HepG2 (cell line): ENCODE results near the gene ZNF624. TPM values are rescaled to one million over a fixed set of nuclear protein-coding genes. Genes with fewer than 3 reads are reported as not detected.

ENCODE experiments used
- ATAC-seq: fragments of 200-7000 bp; cut with Tn5 transposase; 3 replicates; pipeline ENCODE4 v1.9.1; 2020; ENCODE audit warnings: mild to moderate bottlenecking, moderate library complexity
- BruUV-seq: library from RNA; stranded (reverse); fragments of 400-500 nt; replicated peaks from 2 replicates; lab custom pipeline; 2021; lab: Mats Ljungman, UMichigan
- CTCF ChIA-PET: fragments of 300-600 bp; formaldehyde crosslinking; extraction: SDS; loops from one replicate; lab custom pipeline; 2021; ENCODE audit warnings: low total read pairs, inconsistent platforms, low intra/inter-chr PET ratio; lab: Yijun Ruan, JAX
- POLR2A ChIA-PET: fragments of 350-600 bp; sonication (Branson Sonifier 250); formaldehyde crosslinking; loops from one replicate; lab custom pipeline; 2020; ENCODE audit warnings: antibody characterized with exemption, inconsistent platforms; lab: Yijun Ruan, JAX
- DNase-seq: peaks from one replicate; pipeline ENCODE4 v3.0.0-alpha.2; 2015; ENCODE audit warnings: low spot score
- FAIRE-seq: peaks from 3 replicates; lab custom pipeline; 2011; peaks lifted over from hg19 to GRCh38; lab: Jason Lieb, UNC
- H2AFZ ChIP-seq: one replicate; pipeline ENCODE4 v1.6.1; 2011; ENCODE audit warnings: low read length, inconsistent platforms
- H3K27ac ChIP-seq: fragments of 300-600 bp; 3 replicates; pipeline ENCODE4 v1.8.0; 2011; ENCODE audit warnings: mixed run types, mild to moderate bottlenecking, mixed read lengths, low read length, inconsistent platforms; ENCODE audit not compliant: insufficient read depth; ENCODE audit errors: extremely low read length
- H3K27me3 ChIP-seq, 2 experiments: fragments of 200-600 bp in 1 of 2; 2 replicates in 1 of 2; 3 replicates in 1 of 2; pipeline versions ENCODE4 v1.6.0 to v1.8.0; 2011; ENCODE audit warnings: low read length in 2 of 2, mild to moderate bottlenecking in 2 of 2, moderate library complexity in 2 of 2, inconsistent platforms in 1 of 2; ENCODE audit not compliant: insufficient read depth in 2 of 2, control insufficient read depth in 1 of 2
- H3K36me3 ChIP-seq, 2 experiments: fragments of 200-600 bp in 1 of 2; replicated peaks in 1 of 2; 2 replicates in 1 of 2; 3 replicates in 1 of 2; pipeline versions ENCODE4 v1.5.1 to v1.8.0; 2011; ENCODE audit warnings: low read length in 2 of 2, inconsistent platforms in 1 of 2; ENCODE audit not compliant: insufficient read depth in 2 of 2, control insufficient read depth in 1 of 2
- H3K4me1 ChIP-seq: 2 replicates; pipeline ENCODE4 v1.5.1; 2012; ENCODE audit warnings: low read length, inconsistent platforms; ENCODE audit not compliant: insufficient read depth
- H3K4me2 ChIP-seq: 2 replicates; pipeline ENCODE4 v1.6.0; 2011; ENCODE audit warnings: low read depth, low read length, inconsistent platforms
- H3K4me3 ChIP-seq, 3 experiments: fragments of 200-600 bp in 1 of 3; sonication (generic), shearing (Covaris generic) in 1 of 3; replicated peaks in 1 of 3; 2 replicates each; pipeline ENCODE4 v1.5.1; 2011 to 2016; ENCODE audit warnings: low read length in 3 of 3, inconsistent platforms in 2 of 3, low read depth in 2 of 3, mild to moderate bottlenecking in 2 of 3, control low read depth in 1 of 3, mixed read lengths in 1 of 3; ENCODE audit not compliant: insufficient read depth in 1 of 3
- H3K79me2 ChIP-seq: one replicate; pipeline ENCODE4 v1.6.1; 2011; ENCODE audit warnings: low read length, inconsistent platforms; ENCODE audit not compliant: insufficient read depth
- H3K9ac ChIP-seq: 2 replicates; pipeline ENCODE4 v1.6.0; 2011; ENCODE audit warnings: mild to moderate bottlenecking, low read depth, low read length, inconsistent platforms; ENCODE audit not compliant: insufficient read depth
- H3K9me3 ChIP-seq: 2 replicates; pipeline ENCODE4 v1.5.1; 2012; ENCODE audit warnings: mild to moderate bottlenecking, low read length
- H4K20me1 ChIP-seq: 2 replicates; pipeline ENCODE4 v1.6.0; 2011; ENCODE audit warnings: inconsistent platforms, mild to moderate bottlenecking, low read length, moderate library complexity; ENCODE audit not compliant: insufficient read depth
- CREB1 ChIP-seq, 2 experiments: fragments of 450-650 bp in 1 of 2; IDR thresholded peaks; 2 replicates each; pipeline ENCODE4 v1.6.1; 2016 to 2017; ENCODE audit warnings: control low read depth in 1 of 2, mild to moderate bottlenecking in 1 of 2, missing compliant biosample characterization in 1 of 2, missing genetic modification characterization in 1 of 2
- FOSL1 ChIP-seq: sonication (generic); formaldehyde crosslinking; IDR thresholded peaks from 2 replicates; pipeline ENCODE4 v1.9.0; 2021; ENCODE audit warnings: missing genetic modification reagents, borderline replicate concordance
- HCFC1 ChIP-seq: fragments of 150-350 bp; IDR thresholded peaks from 2 replicates; pipeline ENCODE4 v1.6.1; 2014; ENCODE audit warnings: low read depth, low read length
- MIXL1 ChIP-seq: IDR thresholded peaks from 2 replicates; pipeline ENCODE4 v1.6.1; 2016
- MXD1 ChIP-seq: sonication (generic); formaldehyde crosslinking; IDR thresholded peaks from 2 replicates; pipeline ENCODE4 v1.4.0; 2020; ENCODE audit warnings: mild to moderate bottlenecking, missing genetic modification reagents
- MXD4 ChIP-seq: IDR thresholded peaks from 2 replicates; pipeline ENCODE4 v1.6.1; 2016; ENCODE audit warnings: mild to moderate bottlenecking, missing biosample characterization, missing genetic modification reagents
- MXI1 ChIP-seq: IDR thresholded peaks from 3 replicates; pipeline ENCODE4 v1.6.1; 2012; ENCODE audit warnings: low read depth, low read length, inconsistent platforms, borderline replicate concordance
- NR2F6 ChIP-seq, 2 experiments: IDR thresholded peaks; 2 replicates each; pipeline ENCODE4 v1.6.1; 2016; ENCODE audit warnings: antibody characterized with exemption in 1 of 2, mild to moderate bottlenecking in 1 of 2
- SP140L ChIP-seq: sonication (generic); formaldehyde crosslinking; IDR thresholded peaks from 2 replicates; pipeline ENCODE4 v1.4.0; 2020; ENCODE audit warnings: missing genetic modification reagents, borderline replicate concordance
- ZNF207 ChIP-seq: fragments of 450-650 bp; IDR thresholded peaks from 2 replicates; pipeline ENCODE4 v1.6.1; 2016; ENCODE audit warnings: antibody characterized with exemption, borderline replicate concordance
- ZNF354B ChIP-seq: sonication (generic); formaldehyde crosslinking; IDR thresholded peaks from 2 replicates; pipeline ENCODE4 v1.8.0; 2022; ENCODE audit warnings: mild to moderate bottlenecking, missing genetic modification reagents
- ZNF552 ChIP-seq: sonication (generic); formaldehyde crosslinking; IDR thresholded peaks from 2 replicates; pipeline ENCODE4 v1.9.0; 2022; ENCODE audit warnings: missing genetic modification reagents, mild to moderate bottlenecking, borderline replicate concordance
- ZNF564 ChIP-seq: sonication (generic); formaldehyde crosslinking; IDR thresholded peaks from 2 replicates; pipeline ENCODE4 v1.8.1; 2023; ENCODE audit warnings: mild to moderate bottlenecking, missing genetic modification reagents
- ZNF740 ChIP-seq: sonication (generic); formaldehyde crosslinking; IDR thresholded peaks from 2 replicates; pipeline ENCODE4 v1.4.0; 2020; ENCODE audit warnings: missing genetic modification reagents
- ZNF747 ChIP-seq: sonication (generic); formaldehyde crosslinking; IDR thresholded peaks from 2 replicates; pipeline ENCODE4 v1.8.1; 2023; ENCODE audit warnings: missing genetic modification reagents, mild to moderate bottlenecking, borderline replicate concordance
- WGBS: methylation state at CpG from one replicate; pipeline ENCODE4 v1.1.6; 2017; ENCODE audit warnings: low lambda C conversion rate; 5-methylcytosine and 5-hydroxymethylcytosine counted together
- in situ Hi-C: cut with HindIII; loops from 2 replicates; pipeline ENCODE4 v1.10.0; 2017; ENCODE audit warnings: low pct_unique_long_range_greater_than_20kb; ENCODE audit not compliant: extremely low pct_ligation_motif_present
- intact Hi-C: fragments of 100-400 bp; cut with micrococcal nuclease; formaldehyde crosslinking; loops from one replicate; pipeline ENCODE4 v1.10.0; 2022; ENCODE audit not compliant: unreplicated experiment
- polyA plus RNA-seq, 8 experiments: library from polyadenylated mRNA; depleted of rRNA in 3 of 8; stranded (reverse) in 7 of 8; unstranded in 1 of 8; fragments of >200 nt; fragmentation: Illumina TruSeq in 4 of 8; extraction: Trizol in 4 of 8; gene quantifications; 2 replicates each; pipeline versions ENCODE4 v1.2.1 to v1.2.3, GENCODE V29; 2011 to 2016; ENCODE audit warnings: low read depth in 4 of 8, missing spikeins in 1 of 8, mixed read lengths in 1 of 8; ENCODE audit not compliant: insufficient read depth in 1 of 8
- total RNA-seq, 5 experiments: library from RNA; depleted of rRNA; stranded (reverse); fragments of >200 nt; fragmentation: Illumina TruSeq; extraction: Trizol; gene quantifications; 2 replicates each; pipeline ENCODE4 v1.2.3, GENCODE V29; 2016; ENCODE audit warnings: low read depth in 1 of 5
- TF ChIP-seq, protein P1 (sequence below): sonication (generic); formaldehyde crosslinking; IDR thresholded peaks from 2 replicates; pipeline ENCODE4 v1.4.0; 2020; ENCODE audit warnings: missing genetic modification reagents, borderline replicate concordance

The ZNF624 gene
- total and polyA plus RNA-seq, 2 of the 13 experiments (the other 11 are each of a cell fraction or from before 2014, with no cell fraction given) = 0.75 to 3.5 TPM

- H3K27ac ChIP-seq = no peak overlapping the region
- H4K20me1 ChIP-seq = no peaks in the 10 kb centered on the region
- intact Hi-C loops (no loop called here), in situ Hi-C loops (no loop called here)
- no peak overlapping the region for H2AFZ ChIP-seq
- no peaks in the 10 kb centered on the region for H3K9me3 ChIP-seq
- 57% methylated on average over 7 of the region's 7 CpGs for WGBS
- TF ChIP-seq ZNF564 (CRISPR knock-in tag) (no peak), ZNF747 (0 out of 2 replicates have a peak, but pooled peaks have one; percentile 4)
- no peaks in the 10 kb centered on the region for H3K79me2 ChIP-seq
- peaks cover 16% of the 10 kb centered on the region for H3K4me1 ChIP-seq
- H3K27me3 ChIP-seq = peaks cover 0 to 19% of the 10 kb centered on the region in 2 experiments; a peak in 3 of 5 replicates
- DNase-seq (no peak), ATAC-seq (no peak), FAIRE-seq (no peak)
- POLR2A ChIA-PET = interaction anchor here (1.2 kb wide), 1 partner anchor 48 kb away, joined by 4 read pairs; no protein-coding TSS in a partner anchor
- no peak overlapping the region for H3K9ac ChIP-seq
- CTCF ChIA-PET = interaction anchor here (1.6 to 1.7 kb wide), 2 partner anchors 47 to 106 kb away, joined by 7 to 9 read pairs; partner anchors contain the start of gene CCDC144A
- H3K4me2 ChIP-seq = peak overlapping the region; percentile 95
- H3K36me3 ChIP-seq = no peaks in the 10 kb centered on the region
- no TSS peak for BruUV-seq
- H3K4me3 ChIP-seq = no peak overlapping the region
Measured at GRCh38 chr17:16583781-16584180, 69.9 kb downstream of the ZNF624 start.

DNA sequence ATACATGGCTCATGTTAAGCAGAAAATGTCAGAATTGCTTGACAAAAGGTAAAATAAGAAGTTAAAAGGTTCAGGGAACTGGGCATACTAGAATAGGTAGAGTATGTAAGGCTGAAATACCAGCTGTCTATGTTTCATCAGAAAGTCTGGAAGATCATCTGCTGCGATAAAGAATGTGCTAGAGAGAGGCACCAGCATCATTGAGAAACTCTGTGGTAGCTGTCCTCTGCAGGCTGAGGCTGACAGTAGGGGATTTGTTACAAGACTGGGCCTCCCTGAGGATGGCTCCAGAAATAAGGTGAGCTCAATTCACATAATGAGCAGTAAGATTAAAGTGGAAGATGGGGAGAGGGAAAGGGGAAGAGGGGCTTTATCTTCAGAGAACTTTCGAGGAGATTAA lies 80.2 kb downstream of the ZNF624 start:
- Histone ChIP-seq H3K4me2 (no peak overlapping the region), H3K79me2 (no peaks in the 10 kb centered on the region), H3K4me3 (no peak overlapping the region), H3K9me3 (no peaks in the 10 kb centered on the region), H3K27me3 (peaks cover 0 to 10% of the 10 kb centered on the region in 2 experiments; a peak in 1 of 5 replicates), H3K4me1 (no peaks in the 10 kb centered on the region), H3K27ac (no peak overlapping the region), H3K9ac (no peak overlapping the region), H4K20me1 (no peaks in the 10 kb centered on the region), H3K36me3 (no peaks in the 10 kb centered on the region), H2AFZ (no peak overlapping the region)
- in situ Hi-C loops = no loop called here
- ChIA-PET POLR2A (no interaction called here), CTCF (no interaction called here)
- FAIRE-seq (no peak), DNase-seq (no peak), ATAC-seq (no peak)
- intact Hi-C loops = no loop called here
- BruUV-seq = no TSS peak
- WGBS = 0% methylated on average over 2 of the region's 2 CpGs
- TF ChIP-seq SP140L (no peak), FOSL1 (CRISPR knock-in tag) (no peak), ZNF740 (CRISPR knock-in tag) (no peak), NR2F6 (IDR thresholded peaks at IDR 0.05) (no peak), NR2F6 (CRISPR knock-in tag; IDR thresholded peaks at IDR 0.05) (no peak), ZNF552 (no peak), ZNF207 (no peak), CREB1 (IDR thresholded peaks at IDR 0.05) (no peak), CREB1 (CRISPR knock-in tag; IDR thresholded peaks at IDR 0.05) (no peak), MXI1 (no peak), MXD4 (CRISPR knock-in tag) (no peak), MIXL1 (no peak), HCFC1 (no peak), MXD1 (no peak), ZNF354B (CRISPR knock-in tag) (no peak)
- TF ChIP-seq, protein P1, sequence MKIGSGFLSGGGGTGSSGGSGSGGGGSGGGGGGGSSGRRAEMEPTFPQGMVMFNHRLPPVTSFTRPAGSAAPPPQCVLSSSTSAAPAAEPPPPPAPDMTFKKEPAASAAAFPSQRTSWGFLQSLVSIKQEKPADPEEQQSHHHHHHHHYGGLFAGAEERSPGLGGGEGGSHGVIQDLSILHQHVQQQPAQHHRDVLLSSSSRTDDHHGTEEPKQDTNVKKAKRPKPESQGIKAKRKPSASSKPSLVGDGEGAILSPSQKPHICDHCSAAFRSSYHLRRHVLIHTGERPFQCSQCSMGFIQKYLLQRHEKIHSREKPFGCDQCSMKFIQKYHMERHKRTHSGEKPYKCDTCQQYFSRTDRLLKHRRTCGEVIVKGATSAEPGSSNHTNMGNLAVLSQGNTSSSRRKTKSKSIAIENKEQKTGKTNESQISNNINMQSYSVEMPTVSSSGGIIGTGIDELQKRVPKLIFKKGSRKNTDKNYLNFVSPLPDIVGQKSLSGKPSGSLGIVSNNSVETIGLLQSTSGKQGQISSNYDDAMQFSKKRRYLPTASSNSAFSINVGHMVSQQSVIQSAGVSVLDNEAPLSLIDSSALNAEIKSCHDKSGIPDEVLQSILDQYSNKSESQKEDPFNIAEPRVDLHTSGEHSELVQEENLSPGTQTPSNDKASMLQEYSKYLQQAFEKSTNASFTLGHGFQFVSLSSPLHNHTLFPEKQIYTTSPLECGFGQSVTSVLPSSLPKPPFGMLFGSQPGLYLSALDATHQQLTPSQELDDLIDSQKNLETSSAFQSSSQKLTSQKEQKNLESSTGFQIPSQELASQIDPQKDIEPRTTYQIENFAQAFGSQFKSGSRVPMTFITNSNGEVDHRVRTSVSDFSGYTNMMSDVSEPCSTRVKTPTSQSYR = no peak
